Mesodermal cell (in vitro differentiated cells): ENCODE measurements around the gene FHAD1.
A peak's percentile ranks its signal among the peaks of the same experiment; 100 is the strongest.

ENCODE experiments used
- H3K27ac ChIP-seq: 2 replicates; pipeline ENCODE4 v1.7.0; 2013; ENCODE audit warnings: mild to moderate bottlenecking, low read depth, low read length, moderate library complexity; ENCODE audit not compliant: severe bottlenecking
- H3K36me3 ChIP-seq: 2 replicates; pipeline ENCODE4 v1.7.1; 2013; ENCODE audit warnings: mild to moderate bottlenecking, low read length, moderate library complexity; ENCODE audit not compliant: control insufficient read depth, insufficient read depth
- H3K4me1 ChIP-seq: one replicate; pipeline ENCODE4 v1.7.1; 2013; ENCODE audit warnings: mild to moderate bottlenecking, low read length; ENCODE audit not compliant: insufficient read depth, control insufficient read depth, poor library complexity, severe bottlenecking
- H3K4me3 ChIP-seq: 2 replicates; pipeline ENCODE4 v1.7.0; 2013; ENCODE audit warnings: low read length, control low read depth, mild to moderate bottlenecking; ENCODE audit not compliant: insufficient read depth, poor library complexity, severe bottlenecking; ENCODE audit errors: extremely low read depth
- H3K9me3 ChIP-seq: 2 replicates; pipeline ENCODE4 v1.7.1; 2013; ENCODE audit warnings: mild to moderate bottlenecking, low read length, moderate library complexity; ENCODE audit not compliant: control insufficient read depth
- WGBS, 2 experiments: methylation state at CpG; one replicate each; pipeline ENCODE4 v1.1.5; 2013; ENCODE audit warnings: missing lambda C conversion rate in 2 of 2; ENCODE audit not compliant: insufficient coverage in 2 of 2; 5-methylcytosine and 5-hydroxymethylcytosine counted together

Gene FHAD1

GRCh38 chr1:15251857-15252835 lies 5.1 kb downstream of the FHAD1 start:
- peaks cover 6% of the 10 kb centered on the region for H3K4me1 ChIP-seq
- H3K4me3 ChIP-seq: no peak overlapping the region
- H3K36me3 ChIP-seq: no peaks in the 10 kb centered on the region
- no peaks in the 10 kb centered on the region for H3K9me3 ChIP-seq
- no peak overlapping the region for H3K27ac ChIP-seq
- WGBS, 2 experiments: 85% methylated on average over 10 of the region's 14 CpGs

- WGBS, 2 experiments: 100% methylated on average over 1 of the region's 2 CpGs; no CpG with 5 or more reads in 1 of the 2 experiments
- Histone ChIP-seq H3K27ac (no peak overlapping the region), H3K36me3 (no peaks in the 10 kb centered on the region), H3K9me3 (no peaks in the 10 kb centered on the region), H3K4me1 (no peaks in the 10 kb centered on the region), H3K4me3 (no peak overlapping the region)
Observed at GRCh38 chr1:15254559-15254958, 7.5 kb downstream of the FHAD1 start.

- Histone ChIP-seq H3K4me1 (no peaks in the 10 kb centered on the region), H3K9me3 (no peaks in the 10 kb centered on the region), H3K4me3 (no peak overlapping the region), H3K36me3 (no peaks in the 10 kb centered on the region), H3K27ac (no peak overlapping the region)
- 44 to 50% methylated on average over 2 of the region's 4 CpGs for WGBS, 2 experiments
Observed at GRCh38 chr1:15255582-15256149, 8.6 kb downstream of the FHAD1 start.

- no peak overlapping the region for H3K4me3 ChIP-seq
- H3K9me3 ChIP-seq: no peaks in the 10 kb centered on the region
- no peaks in the 10 kb centered on the region for H3K4me1 ChIP-seq
- no peak overlapping the region for H3K27ac ChIP-seq
- H3K36me3 ChIP-seq: no peaks in the 10 kb centered on the region
- 100% methylated on average over 2 of the region's 3 CpGs; no CpG with 5 or more reads in 1 of the 2 experiments for WGBS, 2 experiments
Observed at GRCh38 chr1:15256584-15256983, 9.6 kb downstream of the FHAD1 start.

GRCh38 chr1:15257309-15257708 lies 10.3 kb downstream of the FHAD1 start:
- H3K9me3 ChIP-seq: no peaks in the 10 kb centered on the region
- no peaks in the 10 kb centered on the region for H3K36me3 ChIP-seq
- H3K4me1 ChIP-seq: no peaks in the 10 kb centered on the region
- H3K4me3 ChIP-seq: no peak overlapping the region
- no peak overlapping the region for H3K27ac ChIP-seq
- 73 to 76% methylated on average over 13 of the region's 14 CpGs for WGBS, 2 experiments

- Histone ChIP-seq H3K4me1 (no peaks in the 10 kb centered on the region), H3K4me3 (no peak overlapping the region), H3K27ac (no peak overlapping the region), H3K36me3 (no peaks in the 10 kb centered on the region), H3K9me3 (no peaks in the 10 kb centered on the region)
- WGBS, 2 experiments: 85 to 91% methylated on average over 4 of the region's 13 CpGs
Observed at GRCh38 chr1:15258833-15259621, 12.0 kb downstream of the FHAD1 start.

GRCh38 chr1:15259622-15260007 lies 12.6 kb downstream of the FHAD1 start:
- Histone ChIP-seq H3K4me1 (no peaks in the 10 kb centered on the region), H3K4me3 (no peak overlapping the region), H3K36me3 (no peaks in the 10 kb centered on the region), H3K9me3 (no peaks in the 10 kb centered on the region), H3K27ac (no peak overlapping the region)
- 87 to 96% methylated on average over 8 to 9 of the region's 9 CpGs for WGBS, 2 experiments

GRCh38 chr1:15260418-15261154 lies 13.6 kb downstream of the FHAD1 start:
- Histone ChIP-seq H3K36me3 (no peaks in the 10 kb centered on the region), H3K4me1 (no peaks in the 10 kb centered on the region), H3K27ac (peak overlapping the region; percentile 48), H3K9me3 (no peaks in the 10 kb centered on the region), H3K4me3 (no peak overlapping the region)
- 87 to 92% methylated on average over 11 to 12 of the region's 12 CpGs for WGBS, 2 experiments

- Histone ChIP-seq H3K27ac (peak overlapping the region; percentile 48), H3K9me3 (no peaks in the 10 kb centered on the region), H3K36me3 (no peaks in the 10 kb centered on the region), H3K4me1 (no peaks in the 10 kb centered on the region), H3K4me3 (no peak overlapping the region)
- 85 to 92% methylated on average over 19 of the region's 20 CpGs for WGBS, 2 experiments
Observed at GRCh38 chr1:15261155-15262002, 14.4 kb downstream of the FHAD1 start.
